Right kidney (tissue), 1 donor: ENCODE results near the gene SPTBN1.
"Not testable (repeated sequence)": the region's sequence is repeated elsewhere in the genome, so short reads cannot be mapped to it uniquely, and the experiment has no call there.

ENCODE experiments used
- DNase-seq: peaks from one replicate; pipeline ENCODE4 v3.0.0-alpha.2; 2016

The SPTBN1 gene

GRCh38 chr2:54672590-54673456, 216.7 kb downstream of the SPTBN1 start:
- DNase-seq, result no peak

GRCh38 chr2:54673501-54673998, 217.4 kb downstream of the SPTBN1 start:
- no peak for DNase-seq

- no peak for DNase-seq
These were observed 219.2 kb downstream of the SPTBN1 start for GRCh38 chr2:54675281-54675680.

GRCh38 chr2:54675738-54676137, 219.6 kb downstream of the SPTBN1 start:
- DNase-seq, result no peak

GRCh38 chr2:54676656-54677055, 220.5 kb downstream of the SPTBN1 start:
- no peak for DNase-seq

GRCh38 chr2:54677476-54678265, 221.5 kb downstream of the SPTBN1 start:
- no peak for DNase-seq

GRCh38 chr2:54678719-54679118, 222.6 kb downstream of the SPTBN1 start:
- DNase-seq, result no peak

- no peak for DNase-seq
These were observed 224.4 kb downstream of the SPTBN1 start for GRCh38 chr2:54680397-54681041.

- DNase-seq, result no peak
These were observed 225.3 kb downstream of the SPTBN1 start for GRCh38 chr2:54681416-54681815.

GRCh38 chr2:54683596-54683995, 227.5 kb downstream of the SPTBN1 start:
- no peak for DNase-seq

- DNase-seq, result no peak
These were observed 229.2 kb downstream of the SPTBN1 start for GRCh38 chr2:54685263-54685775.

- DNase-seq, result no peak
These were observed 231.5 kb downstream of the SPTBN1 start for GRCh38 chr2:54687595-54688152.

GRCh38 chr2:54691445-54692135, 235.5 kb downstream of the SPTBN1 start:
- no peak for DNase-seq

- no peak for DNase-seq
These were observed 236.4 kb downstream of the SPTBN1 start for GRCh38 chr2:54692556-54692955.

GRCh38 chr2:54695378-54695777, 239.3 kb downstream of the SPTBN1 start:
- no peak for DNase-seq

- no peak for DNase-seq
These were observed 241.8 kb downstream of the SPTBN1 start for GRCh38 chr2:54697934-54698333.

GRCh38 chr2:54698926-54699325, 242.8 kb downstream of the SPTBN1 start:
- DNase-seq, result not testable (repeated sequence)

GRCh38 chr2:54699665-54700064, 243.5 kb downstream of the SPTBN1 start:
- no peak for DNase-seq

- DNase-seq, result no peak
These were observed 244.9 kb downstream of the SPTBN1 start for GRCh38 chr2:54701029-54701428.

GRCh38 chr2:54704238-54704637, 248.1 kb downstream of the SPTBN1 start:
- no peak for DNase-seq
